Fibroblast of skin of left quadriceps (primary cell): ENCODE measurements around the gene FCN2.

ENCODE experiments used
- DNase-seq, 2 experiments: peaks; one replicate each; pipeline ENCODE4 v3.0.0-alpha.2; 2013; ENCODE audit warnings: low read depth in 2 of 2

Gene FCN2

GRCh38 chr9:134909511-134910481, 29.2 kb downstream of the FCN2 start:
- no peak for DNase-seq

DNA sequence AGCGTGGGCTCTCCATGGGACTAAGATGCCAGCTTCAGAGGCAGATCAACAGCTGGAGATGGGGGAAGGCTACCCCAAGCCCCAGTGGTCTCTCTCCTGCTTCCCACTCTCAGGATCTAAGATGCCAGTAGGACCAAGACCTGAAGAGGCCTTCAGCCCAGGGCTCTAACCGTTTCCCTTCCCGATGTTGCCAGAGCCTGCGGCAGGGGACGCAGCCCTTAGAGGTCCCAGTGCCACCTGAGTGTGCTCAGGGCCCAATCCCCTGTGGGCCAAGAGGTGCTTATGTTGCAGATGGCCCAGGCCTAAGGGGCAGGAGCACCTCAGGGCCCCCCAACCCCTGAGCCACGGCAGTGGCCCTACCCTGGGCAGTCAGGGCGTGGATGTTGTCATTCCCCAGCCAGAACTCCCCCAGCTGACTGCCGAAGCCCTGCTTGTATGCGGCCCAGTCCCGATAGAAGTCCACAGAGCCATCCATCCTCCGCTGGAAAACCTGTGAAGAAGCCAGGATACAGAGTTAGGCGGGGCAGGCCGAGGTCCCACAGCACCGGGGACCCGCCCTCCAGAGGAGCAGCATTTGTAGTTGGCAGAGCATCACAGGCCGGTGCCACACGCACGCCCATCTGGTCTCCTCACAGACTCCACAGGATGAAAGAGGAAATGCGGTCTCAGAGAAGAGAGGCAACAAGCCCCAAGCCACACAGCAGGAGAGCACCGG, 31.7 kb downstream of the FCN2 start:
- DNase-seq: no peak

- no peak for DNase-seq
These were observed 32.6 kb downstream of the FCN2 start for GRCh38 chr9:134913041-134913712.

GRCh38 chr9:134913713-134914500, 33.3 kb downstream of the FCN2 start:
- no peak for DNase-seq

- no peak for DNase-seq
These were observed 33.9 kb downstream of the FCN2 start for GRCh38 chr9:134914501-134914834.

- DNase-seq: no peak
These were observed 34.7 kb downstream of the FCN2 start for GRCh38 chr9:134915046-134915985.

GRCh38 chr9:134916161-134916665, 35.6 kb downstream of the FCN2 start:
- DNase-seq: no peak

DNA sequence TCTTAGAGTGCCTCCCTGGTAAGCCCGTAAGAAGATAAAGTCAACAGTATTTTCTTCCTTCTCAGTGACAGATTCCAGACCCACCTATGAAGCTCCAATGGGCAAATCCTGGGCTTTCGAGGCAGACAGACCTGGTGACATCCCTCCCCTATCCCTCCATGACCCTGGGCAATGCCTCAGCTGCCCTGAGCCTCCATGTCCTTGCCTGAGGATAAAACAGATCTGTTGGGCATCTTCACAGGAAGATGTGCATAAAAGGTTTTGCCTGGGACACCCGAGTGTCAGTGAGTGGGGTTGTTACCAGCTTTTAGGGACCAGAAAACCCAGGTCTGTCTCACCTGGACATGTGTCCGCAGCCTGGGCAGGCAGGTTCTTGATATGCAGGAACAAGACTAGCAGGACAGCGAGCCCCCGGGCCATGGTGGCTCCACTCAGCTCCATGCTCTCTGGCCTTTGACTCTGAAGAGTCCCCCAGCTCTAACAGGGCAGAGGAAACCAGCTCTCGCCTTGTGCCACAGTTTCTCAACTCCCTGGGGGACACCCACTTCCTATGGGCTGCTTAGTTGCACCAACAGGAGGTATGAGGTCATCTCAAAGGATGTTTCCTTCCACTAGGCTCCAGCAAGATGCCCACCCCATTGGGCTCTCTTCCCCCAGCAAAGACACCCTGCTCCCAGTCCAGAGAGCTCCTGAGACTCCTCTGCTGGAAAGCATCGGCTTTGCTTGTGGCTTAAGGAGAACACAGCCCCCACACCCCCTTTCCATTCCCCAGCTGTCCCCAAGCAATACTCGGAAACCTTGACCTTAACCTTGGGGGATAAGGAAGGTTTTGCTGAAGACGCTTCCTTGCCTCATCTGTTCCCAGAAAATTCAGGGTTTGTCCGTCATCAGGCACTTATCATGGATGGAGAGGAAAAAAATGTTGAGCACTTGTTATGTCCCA, 37.1 kb downstream of the FCN2 start, which contains the start of gene FCN1:
TSS of gene FCN1 (minus strand) at position 482 of the 943 bp plus-strand sequence. CDS start at position 441, 41 bp downstream.
- DNase-seq: no peak

DNA sequence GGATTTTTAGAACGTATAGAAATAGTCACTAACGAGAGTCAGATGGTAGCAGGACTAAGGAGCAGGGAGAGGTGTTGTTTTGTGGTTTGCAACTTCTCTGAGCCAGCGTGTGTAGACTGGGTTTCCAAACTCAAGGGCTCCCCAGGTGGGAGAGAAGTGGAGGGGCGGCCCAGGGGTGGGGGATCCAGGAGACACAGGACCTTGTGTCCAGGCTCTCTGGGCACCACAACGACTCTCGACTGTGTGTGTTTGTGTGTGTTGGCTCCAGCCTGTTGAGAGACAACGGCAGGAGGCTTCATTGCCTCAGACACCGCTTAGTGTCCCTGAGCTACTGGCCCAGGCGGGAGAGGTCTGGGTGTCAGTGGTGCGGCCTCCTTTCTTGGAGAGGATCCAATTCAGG, 38.0 kb downstream of the FCN2 start:
- DNase-seq: no peak

- no peak for DNase-seq
These were observed 38.7 kb downstream of the FCN2 start for GRCh38 chr9:134919303-134919702.

DNA sequence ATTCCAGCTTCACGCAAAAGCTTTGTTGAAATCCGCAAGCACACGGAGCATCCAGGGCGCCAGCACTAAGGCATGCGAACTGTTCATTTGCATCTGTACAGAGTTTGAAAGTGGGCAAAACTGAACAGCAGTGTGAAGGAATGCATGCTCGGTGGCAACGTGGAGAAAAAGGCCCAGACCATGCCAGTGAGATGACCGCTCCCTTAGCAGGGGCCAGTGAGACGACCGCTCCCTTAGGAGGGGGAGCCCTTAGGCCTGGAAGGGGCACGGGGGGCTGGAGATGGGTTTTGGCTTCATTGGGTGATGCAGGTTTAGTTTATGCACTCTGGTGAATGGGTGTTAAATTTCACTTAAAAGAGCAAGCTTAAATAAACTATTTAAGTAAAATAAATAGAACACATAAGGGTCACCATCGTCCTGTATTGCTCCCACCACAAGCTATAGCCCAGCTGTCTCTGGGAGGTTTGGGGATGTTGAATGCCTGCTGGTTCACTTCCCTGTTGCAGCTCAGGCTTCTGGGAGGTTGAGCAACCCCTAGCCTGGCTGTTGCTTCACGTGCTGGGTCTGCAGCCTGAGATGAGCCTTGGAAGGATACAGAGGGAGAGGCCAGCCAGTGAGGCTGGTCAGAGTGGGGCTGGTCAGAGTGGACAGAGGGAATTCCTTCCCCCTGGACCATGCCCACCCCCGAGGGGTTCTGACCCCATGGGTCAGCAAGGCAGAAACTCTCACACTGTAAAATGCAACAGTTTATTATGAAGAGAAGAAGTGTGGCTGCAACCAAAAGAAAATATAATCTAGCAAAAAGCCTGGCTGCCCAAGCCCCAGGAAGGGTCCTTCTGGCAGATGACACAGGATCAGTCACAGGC, 41.7 kb downstream of the FCN2 start:
- DNase-seq: no peak

DNA sequence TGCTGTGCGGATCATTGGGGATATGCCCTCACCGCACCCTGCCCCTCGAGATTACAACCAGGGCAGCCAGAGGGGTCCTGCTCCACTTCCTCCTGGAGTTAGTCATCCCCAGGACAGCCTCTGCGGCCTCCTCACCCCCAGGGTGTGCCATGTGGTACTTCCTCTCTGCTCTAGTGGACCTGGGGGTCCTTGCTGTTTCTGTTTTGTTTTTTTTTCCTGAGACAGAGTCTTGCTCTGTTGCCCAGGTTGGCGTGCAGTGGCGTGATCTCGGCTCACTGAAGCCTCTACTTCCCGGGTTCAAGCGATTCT, 42.3 kb downstream of the FCN2 start:
- DNase-seq: no peak

- no peak for DNase-seq
These were observed 42.9 kb downstream of the FCN2 start for GRCh38 chr9:134923466-134923865.

DNA sequence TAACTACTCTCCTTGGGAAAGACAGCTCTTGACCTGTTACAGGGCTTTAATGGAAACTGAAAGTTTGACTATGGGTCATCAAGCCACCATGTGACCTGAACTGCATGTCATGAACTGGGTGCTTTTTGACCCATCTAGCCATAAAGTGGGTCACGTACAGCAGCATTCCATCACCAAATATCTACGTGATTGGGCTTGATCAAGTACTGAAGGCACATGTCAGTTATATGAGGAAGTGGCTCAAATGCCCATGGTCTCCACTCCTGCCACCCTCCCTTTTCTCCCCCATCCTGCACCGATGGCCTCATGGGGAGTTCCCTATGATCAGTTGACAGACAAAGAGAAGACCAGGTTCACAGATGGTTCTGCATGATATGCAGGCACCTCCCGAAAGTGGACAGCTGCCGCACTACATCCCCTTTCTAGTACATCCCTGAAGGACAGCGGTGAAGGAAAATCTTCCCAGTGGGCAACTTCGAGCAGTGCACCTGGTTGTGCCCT, 44.5 kb downstream of the FCN2 start:
- DNase-seq: no peak

DNA sequence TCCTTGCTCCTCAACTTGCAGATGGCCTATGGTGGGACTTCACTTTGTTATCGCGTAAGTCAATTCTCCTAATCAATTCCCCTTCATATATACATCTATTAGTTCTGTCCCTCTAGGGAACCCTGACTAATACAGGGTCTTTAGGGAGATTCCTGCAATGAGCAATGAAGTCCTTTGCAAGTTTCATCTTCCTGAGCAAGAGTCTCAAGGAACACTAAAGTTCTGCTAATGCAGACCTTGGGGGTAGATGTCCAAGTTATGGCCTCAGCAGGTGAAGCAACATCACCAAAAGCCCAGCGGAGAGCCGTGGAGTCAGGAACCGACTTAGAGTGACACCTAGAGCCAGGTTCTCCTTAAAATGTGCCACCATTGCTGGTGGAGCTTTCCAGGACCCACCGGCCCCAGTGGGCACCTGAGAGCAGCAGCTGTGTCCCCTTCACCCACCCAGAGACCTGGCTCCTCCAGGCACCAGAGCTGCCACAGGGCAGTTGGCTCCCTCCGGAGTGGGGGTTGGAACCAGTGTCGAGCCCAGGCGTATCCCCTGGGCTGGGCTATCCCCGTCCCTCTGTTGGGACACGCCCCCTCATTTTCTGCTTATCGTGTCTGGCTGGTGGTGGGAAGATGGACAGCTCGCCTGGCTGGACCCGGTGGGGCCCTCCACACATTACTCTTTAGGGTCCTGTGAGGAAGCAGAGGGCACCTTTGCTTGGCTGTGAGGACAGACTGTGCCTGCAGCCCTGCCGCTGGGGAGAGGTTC, 48.0 kb downstream of the FCN2 start:
- no peak for DNase-seq

- no peak for DNase-seq
These were observed 48.9 kb downstream of the FCN2 start for GRCh38 chr9:134929193-134930158.
